B cell (primary cell): ENCODE measurements around the gene MED16.

Experiments used
- CTCF ChIP-seq: fragments of 200-600 bp; IDR thresholded peaks from one replicate; pipeline ENCODE4 v1.8.0; 2022; ENCODE audit warnings: antibody characterized with exemption, mild to moderate bottlenecking
- EZH2 ChIP-seq: IDR thresholded peaks from 2 replicates; pipeline ENCODE4 v1.6.1; 2012; ENCODE audit warnings: borderline replicate concordance, low read depth, mild to moderate bottlenecking, moderate library complexity, low read length; ENCODE audit not compliant: insufficient read depth, poor library complexity, severe bottlenecking

- TF ChIP-seq CTCF = no peak
- TF ChIP-seq EZH2 = no peak
These were observed 47.8 kb upstream of the MED16 start for GRCh38 chr19:940591-941291.
